Measurements from ENCODE around the gene DYNC2LI1. TPM values are rescaled to one million over a fixed set of nuclear protein-coding genes. Genes with fewer than 3 reads are reported as not detected.

DYNC2LI1 gene
- total RNA-seq, 2 donors from 2014 or later, result 6.4 to 10.1 TPM

Other genes with a start within 250 kb of the DYNC2LI1 start
- 10 to 100 TPM; 19.2 to 21.5 TPM for gene THADA, start 178.0 kb upstream of the DYNC2LI1 start, total RNA-seq
- gene PLEKHH2, start 136.8 kb upstream of the DYNC2LI1 start, total RNA-seq, result 1 to 10 TPM; 3.1 to 5.8 TPM
- gene C1GALT1C1L, start 97.6 kb upstream of the DYNC2LI1 start, total RNA-seq, result 1 to 10 TPM; 2.7 to 2.8 TPM
- not detected for gene ABCG5, start 64.8 kb downstream of the DYNC2LI1 start, total RNA-seq
- not detected for gene ABCG8, start 64.9 kb downstream of the DYNC2LI1 start, total RNA-seq
- 10 to 100 TPM; 64.4 to 96.9 TPM for gene LRPPRC, start 221.9 kb downstream of the DYNC2LI1 start, total RNA-seq